ENCODE data around the gene LRRC57.

The LRRC57 gene

GRCh38 chr15:42498212-42499068 is 50.2 kb downstream of the LRRC57 start:
- no peak for TF ChIP-seq CTCF (IDR thresholded peaks at IDR 0.05; ENCODE audit: control extremely low read depth, extremely low read depth, low read depth, missing control alignments)
- CTCF ChIA-PET = interaction anchor here (0.9 to 2.0 kb wide), 6 partner anchors 8 to 77 kb away, joined by 3 to 11 read pairs (median 4); partner anchors contain the start of genes STARD9 and ZNF106
- DNase-seq (ENCODE audit: extremely low spot score) = no peak
- POLR2A ChIA-PET = no interaction called here

- ChIA-PET POLR2A (interaction anchor here (2.5 kb wide), 1 partner anchor 9 kb away, joined by 9 read pairs; no protein-coding TSS in a partner anchor), CTCF (interaction anchor here (0.8 to 1.8 kb wide), 5 partner anchors 8 to 50 kb away, joined by 3 to 6 read pairs (median 3); no protein-coding TSS in a partner anchor)
- no peak for TF ChIP-seq CTCF (IDR thresholded peaks at IDR 0.05; ENCODE audit: control extremely low read depth, extremely low read depth, low read depth, missing control alignments)
- peak; percentile 92 for DNase-seq (ENCODE audit: extremely low spot score)
Observed at GRCh38 chr15:42495361-42496212, 53.0 kb downstream of the LRRC57 start, which contains the start of gene SNAP23. TSS of gene SNAP23 (plus strand) at chr15:42495634. CDS start at chr15:42511847, 16,213 bp downstream.

GRCh38 chr15:42494998-42495360 is 53.6 kb downstream of the LRRC57 start:
- no peak for TF ChIP-seq CTCF (IDR thresholded peaks at IDR 0.05; ENCODE audit: control extremely low read depth, extremely low read depth, low read depth, missing control alignments)
- DNase-seq (ENCODE audit: extremely low spot score) = no peak
- ChIA-PET CTCF (interaction anchor here (1.2 to 1.8 kb wide), 4 partner anchors 14 to 51 kb away, joined by 3 to 6 read pairs (median 4); no protein-coding TSS in a partner anchor), POLR2A (interaction anchor here (2.5 kb wide), 1 partner anchor 10 kb away, joined by 9 read pairs; no protein-coding TSS in a partner anchor)

GRCh38 chr15:42493679-42494078 is 54.9 kb downstream of the LRRC57 start:
- ChIA-PET POLR2A (interaction anchor here (0.7 kb wide), 1 partner anchor 366 kb away, joined by 3 read pairs; no protein-coding TSS in a partner anchor), CTCF (no interaction called here)
- DNase-seq (ENCODE audit: extremely low spot score) = no peak
- TF ChIP-seq CTCF (IDR thresholded peaks at IDR 0.05; ENCODE audit: control extremely low read depth, extremely low read depth, low read depth, missing control alignments) = no peak

GRCh38 chr15:42491539-42492225 is 56.9 kb downstream of the LRRC57 start:
- ChIA-PET POLR2A (interaction anchor here (1.0 kb wide), 2 partner anchors 66 to 84 kb away, joined by 3 to 5 read pairs; partner anchors contain the start of gene STARD9), CTCF (interaction anchor here (0.9 to 2.0 kb wide), 8 partner anchors 8 to 114 kb away, joined by 3 to 11 read pairs (median 4); no protein-coding TSS in a partner anchor)
- no peak for TF ChIP-seq CTCF (IDR thresholded peaks at IDR 0.05; ENCODE audit: control extremely low read depth, extremely low read depth, low read depth, missing control alignments)
- DNase-seq (ENCODE audit: extremely low spot score) = no peak

All from GM10248 (cell line).